ENCODE results near the gene DSN1. TPM values are rescaled to one million over a fixed set of nuclear protein-coding genes. Genes with fewer than 3 reads are reported as not detected.

DSN1 gene
- total and polyA plus RNA-seq, 2 experiments from 2014 or later, result 19.4 to 26.4 TPM

GRCh38 chr20:36793294-36794115, 19.9 kb upstream of the DSN1 start:
- H2AFZ ChIP-seq, result no peak overlapping the region
- no peak overlapping the region for H3K27ac ChIP-seq (ENCODE audit: low read depth)
- Mint-ChIP-seq H3K9me3 (no peaks in the 10 kb centered on the region), H3K36me3 (ENCODE audit: low read depth) (peaks cover 50% of the 10 kb centered on the region), H3K4me1 (no peaks in the 10 kb centered on the region; the same call in 2 of the 3 replicates), H3K4me3 (no peak overlapping the region), H3K27me3 (ENCODE audit: insufficient read depth, low read depth, poor library complexity) (no peaks in the 10 kb centered on the region), H3K27ac (no peak overlapping the region)
- H3K36me3 ChIP-seq (ENCODE audit: insufficient read depth), result peaks cover 3% of the 10 kb centered on the region; the same call in 1 of the 2 replicates
- TF ChIP-seq ZNF114 (CRISPR knock-in tag; IDR thresholded peaks at IDR 0.05) (no peak), EZH2phosphoT487 (IDR thresholded peaks at IDR 0.05; ENCODE audit: unreplicated experiment) (no peak), JUNB (IDR thresholded peaks at IDR 0.05; ENCODE audit: unreplicated experiment) (no peak), REST (IDR thresholded peaks at IDR 0.05; ENCODE audit: unreplicated experiment) (no peak), ETS1 (IDR thresholded peaks at IDR 0.05) (no peak), NANOG (IDR thresholded peaks at IDR 0.05; ENCODE audit: borderline replicate concordance) (no peak), CTCF (conservative IDR thresholded peaks at IDR 0.05; ENCODE audit: low read depth in 2 of 2) (no peak), POLR2AphosphoS5 (IDR thresholded peaks at IDR 0.05; ENCODE audit: low read depth) (no peak), ZNF462 (CRISPR knock-in tag; IDR thresholded peaks at IDR 0.05) (no peak), EZH2 (IDR thresholded peaks at IDR 0.05; ENCODE audit: low read depth, unreplicated experiment) (no peak), ZNF331 (CRISPR knock-in tag; IDR thresholded peaks at IDR 0.05; ENCODE audit: low read depth) (no peak), CREB1 (CRISPR knock-in tag; IDR thresholded peaks at IDR 0.05; ENCODE audit: low read depth) (no peak), STAT1 (IDR thresholded peaks at IDR 0.05; ENCODE audit: unreplicated experiment) (no peak)
- H3K79me2 ChIP-seq (replicated peaks; ENCODE audit: insufficient read depth), result no peaks in the 10 kb centered on the region
- no peak overlapping the region for H3K4me3 ChIP-seq
- no peaks in the 10 kb centered on the region for H3F3A ChIP-seq (replicated peaks; ENCODE audit: low read depth)
- H4K20me1 ChIP-seq (replicated peaks; ENCODE audit: insufficient read depth), result no peaks in the 10 kb centered on the region
- DNase-seq (ENCODE audit: low spot score) (no peak), ATAC-seq (no peak)
- no peaks in the 10 kb centered on the region for H3K4me1 ChIP-seq (ENCODE audit: insufficient read depth)
- no peaks in the 10 kb centered on the region for H3K27me3 ChIP-seq (ENCODE audit: insufficient read depth)
- no peaks in the 10 kb centered on the region for H3K9me2 ChIP-seq (ENCODE audit: insufficient read depth)
- H3K4me2 ChIP-seq, result no peak overlapping the region
